ENCODE results near the gene PTPRN2. TPM values are rescaled to one million over a fixed set of nuclear protein-coding genes. Genes with fewer than 3 reads are reported as not detected.
"Not testable (repeated sequence)": the region's sequence is repeated elsewhere in the genome, so short reads cannot be mapped to it uniquely, and the experiment has no call there.

Gene PTPRN2
- total RNA-seq, 1 experiment from 2014 or later = 2.1 TPM

GRCh38 chr7:157910446-157910845, 677.2 kb downstream of the PTPRN2 start:
- no peaks in the 10 kb centered on the region for H3K79me2 ChIP-seq (ENCODE audit: insufficient read depth, low read length)
- ATAC-seq (no peak), DNase-seq (ENCODE audit: low read depth, low spot score) (no peak)
- ChIA-PET POLR2A (no interaction called here), RAD21 (ENCODE audit: low non-redundant PET in 1 of 2, low total read pairs in 2 of 2, uncharacterized antibody in 2 of 2, unreplicated experiment in 2 of 2) (no interaction called here), CTCF (no interaction called here)
- no peak overlapping the region for H3K9ac ChIP-seq (ENCODE audit: low read length)
- H3K36me3 ChIP-seq (ENCODE audit: control insufficient read depth in 1 of 2, insufficient read depth in 2 of 2, low read length in 2 of 2) = no peaks in the 10 kb centered on the region
- no peak overlapping the region for H3K4me2 ChIP-seq (ENCODE audit: low read length)
- H3K9me2 ChIP-seq (ENCODE audit: insufficient read depth) = no peaks in the 10 kb centered on the region
- no peak overlapping the region for H3K27ac ChIP-seq (ENCODE audit: low read depth, low read length)
- H3K27me3 ChIP-seq (ENCODE audit: insufficient read depth, low read length) = peaks cover 13% of the 10 kb centered on the region; the same call in 1 of the 2 replicates
- H3K9me3 ChIP-seq (ENCODE audit: control insufficient read depth in 1 of 2, insufficient read depth in 1 of 2, low read depth in 1 of 2, low read length in 2 of 2) = 0 out of 4 replicates have a peak, but pooled peaks cover 0 to 5% of the 10 kb centered on the region in 2 experiments
- TF ChIP-seq SP1 (IDR thresholded peaks at IDR 0.05; ENCODE audit: low read depth) (no peak), TCF7L2 (IDR thresholded peaks at IDR 0.05; ENCODE audit: borderline replicate concordance, extremely low read depth, insufficient read depth, insufficient read length) (no peak), EZH2 (IDR thresholded peaks at IDR 0.05) (no peak), CTCF (IDR thresholded peaks at IDR 0.05 in 2 of 3, conservative IDR thresholded peaks at IDR 0.05 in 1 of 3; ENCODE audit: borderline replicate concordance in 1 of 3, insufficient read depth in 1 of 3, low read depth in 2 of 3, low read length in 2 of 3) (no peak), POLR2AphosphoS5 (IDR thresholded peaks at IDR 0.05; ENCODE audit: low read depth, low read length) (no peak), RAD21 (IDR thresholded peaks at IDR 0.05; ENCODE audit: low read depth) (no peak), MAX (IDR thresholded peaks at IDR 0.05) (no peak), ZBTB33 (IDR thresholded peaks at IDR 0.05; ENCODE audit: extremely low read depth, insufficient replicate concordance, low read length) (no peak), REST (IDR thresholded peaks at IDR 0.05; ENCODE audit: low read depth) (no peak), ATF3 (IDR thresholded peaks at IDR 0.05) (no peak), CBX3 (IDR thresholded peaks at IDR 0.05; ENCODE audit: low read depth) (no peak), SIN3A (IDR thresholded peaks at IDR 0.05; ENCODE audit: low read depth) (no peak)
- H3K4me3 ChIP-seq (replicated peaks in 1 of 2; ENCODE audit: low read depth in 1 of 2, low read length in 2 of 2) = no peak overlapping the region
- peaks cover 0 to 7% of the 10 kb centered on the region in 2 experiments; a peak in 2 of 4 replicates for H3K4me1 ChIP-seq (ENCODE audit: control insufficient read depth in 1 of 2, insufficient read depth in 2 of 2, low read length in 2 of 2)
- no peaks in the 10 kb centered on the region for H4K20me1 ChIP-seq (ENCODE audit: insufficient read depth)
- no peak overlapping the region for H2AFZ ChIP-seq (ENCODE audit: low read depth, low read length, poor library complexity, severe bottlenecking)
- no TSS peak for BruUV-seq (replicated peaks)
- intact Hi-C loops (cut with micrococcal nuclease) = no loop called here

- RAD21 ChIA-PET (ENCODE audit: low non-redundant PET in 1 of 2, low total read pairs in 2 of 2, uncharacterized antibody in 2 of 2, unreplicated experiment in 2 of 2); H2AFZ ChIP-seq (ENCODE audit: low read depth, low read length, poor library complexity, severe bottlenecking): not testable (repeated sequence)
Measured at GRCh38 chr7:157910045-157910444, 677.6 kb downstream of the PTPRN2 start.

More at GRCh38 chr7:157910045-157910444, 677.6 kb downstream of the PTPRN2 start:
- H3K4me1 ChIP-seq (ENCODE audit: control insufficient read depth in 1 of 2, insufficient read depth in 2 of 2, low read length in 2 of 2); H3K9ac ChIP-seq (ENCODE audit: low read length); intact Hi-C loops (cut with micrococcal nuclease); H3K9me2 ChIP-seq (ENCODE audit: insufficient read depth); DNase-seq (ENCODE audit: low read depth, low spot score); ATAC-seq; POLR2A ChIA-PET; H3K9me3 ChIP-seq (ENCODE audit: control insufficient read depth in 1 of 2, insufficient read depth in 1 of 2, low read depth in 1 of 2, low read length in 2 of 2); H3K4me2 ChIP-seq (ENCODE audit: low read length); BruUV-seq (replicated peaks); H4K20me1 ChIP-seq (ENCODE audit: insufficient read depth); H3K36me3 ChIP-seq (ENCODE audit: control insufficient read depth in 1 of 2, insufficient read depth in 2 of 2, low read length in 2 of 2); H3K27ac ChIP-seq (ENCODE audit: low read depth, low read length); H3K79me2 ChIP-seq (ENCODE audit: insufficient read depth, low read length); H3K4me3 ChIP-seq (replicated peaks in 1 of 2; ENCODE audit: low read depth in 1 of 2, low read length in 2 of 2); CTCF ChIA-PET: not testable (repeated sequence)
- H3K27me3 ChIP-seq (ENCODE audit: insufficient read depth, low read length) = peaks cover 13% of the 10 kb centered on the region; the same call in 1 of the 2 replicates
